Right kidney (tissue), 1 donor: ENCODE results near the gene SLFN12L.
"Not testable (repeated sequence)": the region's sequence is repeated elsewhere in the genome, so short reads cannot be mapped to it uniquely, and the experiment has no call there.

Experiments
- DNase-seq: peaks from one replicate; pipeline ENCODE4 v3.0.0-alpha.2; 2016

SLFN12L gene

DNA sequence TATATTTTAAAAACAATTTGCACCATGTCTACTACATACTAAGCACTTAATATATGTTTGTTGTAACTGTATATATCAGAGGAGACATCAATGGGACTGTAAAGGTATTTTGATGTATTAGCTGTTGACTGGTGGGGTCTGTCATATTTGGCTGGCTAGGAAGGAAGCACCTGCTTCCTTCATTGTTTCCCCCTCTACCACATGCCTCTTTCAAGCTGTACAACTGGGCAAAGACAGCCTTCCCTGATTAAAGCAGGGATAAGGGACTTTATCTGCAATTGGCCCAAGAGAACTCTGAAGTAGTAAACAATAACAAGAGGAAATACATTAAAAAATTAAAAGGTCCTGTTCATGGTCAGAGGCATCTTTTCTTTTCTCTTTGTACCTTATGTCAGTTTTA, 5.5 kb upstream of the SLFN12L start:
- no peak for DNase-seq

GRCh38 chr17:35541434-35541833, 4.0 kb upstream of the SLFN12L start:
- DNase-seq, result no peak

DNA sequence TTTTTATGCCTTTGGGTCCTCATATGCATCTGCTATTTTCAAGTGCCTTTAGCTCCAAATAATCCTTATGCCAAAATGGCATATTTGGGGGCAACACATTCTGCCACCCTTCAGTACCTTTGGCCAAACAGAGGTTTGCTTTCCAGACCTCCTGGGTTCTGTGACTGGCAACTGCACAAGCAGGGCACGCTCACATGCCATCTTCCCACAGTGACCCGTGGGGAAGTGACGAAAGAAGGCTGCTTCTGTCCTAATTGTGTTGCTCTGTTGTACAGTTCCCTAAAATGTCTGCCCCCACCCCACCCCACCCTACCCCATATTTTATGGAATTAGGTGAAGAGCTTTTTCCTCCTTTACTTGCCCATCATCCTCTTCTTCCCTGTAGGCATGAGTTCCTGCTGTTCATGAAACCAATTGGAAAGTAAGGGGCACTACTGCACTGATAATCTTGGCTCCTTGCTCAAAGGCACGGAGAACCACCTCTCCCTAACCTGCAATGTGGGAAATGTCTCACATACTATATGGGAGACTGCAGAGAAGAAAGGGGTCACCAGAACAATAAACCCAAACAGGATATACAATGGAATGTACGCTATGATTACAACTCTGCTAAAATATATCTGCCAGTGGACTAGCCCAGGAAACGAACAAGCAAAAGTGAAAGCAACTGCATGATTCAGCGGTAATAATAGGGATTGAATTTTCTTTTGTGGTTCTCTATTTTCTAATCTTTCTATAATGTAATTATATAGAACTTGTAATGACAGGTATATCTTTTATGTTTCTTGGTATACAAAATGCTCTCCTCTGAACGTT, 3.3 kb upstream of the SLFN12L start:
- no peak for DNase-seq

GRCh38 chr17:35539659-35540026, 2.2 kb upstream of the SLFN12L start:
- no peak for DNase-seq

DNA sequence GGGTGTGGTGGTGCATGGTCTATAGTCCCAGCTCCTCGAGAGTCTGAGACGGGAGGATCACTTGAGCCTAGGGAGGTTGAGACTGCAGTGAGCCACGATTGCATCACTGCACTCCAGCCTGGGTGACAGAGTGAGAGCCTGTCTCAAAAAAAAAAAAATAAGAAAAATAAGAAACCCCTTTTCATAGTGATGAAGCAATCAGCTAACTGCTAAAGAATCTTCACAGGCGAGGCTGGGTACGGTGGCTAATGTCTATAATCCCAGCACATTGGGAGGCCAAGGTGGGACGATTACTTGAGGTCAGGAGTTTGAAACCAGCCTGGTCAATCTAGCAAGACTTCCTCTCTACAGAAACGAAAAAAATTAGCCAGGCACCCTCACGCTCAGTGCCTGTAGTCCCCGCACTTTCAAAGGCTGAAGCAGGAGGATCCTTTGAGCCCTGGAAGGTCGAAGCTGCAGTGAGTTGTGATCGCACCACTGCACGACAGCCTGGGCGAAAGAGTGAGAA, 760 bp downstream of the SLFN12L start:
- DNase-seq, result no peak

DNA sequence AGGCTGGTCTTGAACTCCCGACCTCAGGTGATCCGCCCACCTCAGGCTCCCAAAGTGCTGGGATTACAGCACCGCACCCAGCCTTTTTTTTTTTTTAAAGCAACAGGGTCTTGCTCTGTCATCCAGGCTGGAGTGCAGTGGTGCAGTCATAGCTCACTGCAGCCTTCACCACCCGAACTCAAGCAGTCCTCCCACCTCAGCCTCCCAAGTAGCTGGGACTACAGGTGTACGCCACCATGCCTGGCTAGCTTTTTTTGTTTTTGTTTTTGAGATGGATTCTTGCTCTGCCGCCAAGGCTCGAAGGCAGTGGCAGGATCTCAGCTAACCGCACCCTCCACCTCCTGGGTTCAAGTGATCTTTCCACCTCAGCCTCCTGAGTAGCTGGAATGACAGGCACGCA, 2.1 kb downstream of the SLFN12L start:
- DNase-seq, result not testable (repeated sequence)

DNA sequence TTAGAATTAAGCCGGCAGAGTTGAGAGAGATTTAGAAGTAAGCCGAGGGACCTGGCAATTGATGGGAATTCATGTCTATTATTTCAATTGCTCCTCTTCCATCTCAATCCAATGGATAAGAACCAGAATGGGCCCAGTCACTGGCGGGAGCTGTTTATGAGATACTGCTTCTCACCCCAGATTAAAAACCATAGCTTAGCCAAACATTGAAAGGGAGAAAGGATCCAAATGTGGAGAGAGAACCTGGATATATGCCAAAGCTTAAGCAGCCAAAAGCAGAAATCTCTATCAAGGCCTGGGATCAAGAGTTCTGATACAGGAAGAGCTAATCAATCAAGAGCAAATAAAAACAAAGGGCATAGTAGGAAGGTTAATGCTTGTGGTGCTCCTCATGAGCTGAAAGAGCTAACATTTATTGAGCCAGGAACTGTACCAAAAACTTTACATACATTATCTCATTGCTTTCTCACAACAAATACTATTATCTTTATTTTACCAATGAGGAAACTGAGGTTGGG, 2.8 kb downstream of the SLFN12L start:
- no peak for DNase-seq

DNA sequence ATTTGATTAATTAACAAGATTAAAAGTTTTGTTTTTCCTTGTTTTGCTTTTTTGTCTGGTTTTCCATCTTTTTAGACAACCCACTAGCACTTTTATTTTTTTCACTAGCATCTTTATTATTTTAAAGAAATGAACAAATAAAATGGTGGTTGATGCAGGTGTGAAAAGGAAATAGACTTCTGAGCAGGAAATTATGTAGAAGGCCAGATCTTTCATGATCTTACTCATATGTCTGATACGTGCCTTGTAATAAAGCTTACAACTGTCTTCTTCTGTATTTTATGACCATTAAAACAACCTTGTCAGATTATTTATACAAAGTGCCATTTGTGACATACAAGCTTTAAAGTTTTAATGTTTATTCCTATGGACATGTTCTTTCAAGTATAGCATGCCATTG, 6.3 kb downstream of the SLFN12L start:
- DNase-seq, result no peak

GRCh38 chr17:35529866-35530265, 7.6 kb downstream of the SLFN12L start:
- DNase-seq, result no peak

DNA sequence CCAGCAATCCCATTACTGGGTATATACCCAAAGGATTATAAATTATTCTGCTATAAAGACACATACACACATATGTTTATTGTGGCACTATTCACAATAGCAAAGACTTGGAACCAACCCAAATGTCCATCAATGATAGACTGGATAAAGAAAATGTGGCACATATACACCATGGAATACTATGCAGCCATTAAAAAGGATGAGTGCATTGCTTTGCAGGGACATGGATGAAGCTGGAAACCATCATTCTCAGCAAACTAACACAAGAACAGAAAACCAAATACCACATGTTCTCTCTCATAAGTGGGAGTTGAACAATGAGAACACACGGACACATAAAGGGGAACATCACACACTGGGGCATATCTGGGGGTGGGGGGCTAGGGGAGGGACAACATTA, 8.2 kb downstream of the SLFN12L start:
- DNase-seq, result not testable (repeated sequence)

DNA sequence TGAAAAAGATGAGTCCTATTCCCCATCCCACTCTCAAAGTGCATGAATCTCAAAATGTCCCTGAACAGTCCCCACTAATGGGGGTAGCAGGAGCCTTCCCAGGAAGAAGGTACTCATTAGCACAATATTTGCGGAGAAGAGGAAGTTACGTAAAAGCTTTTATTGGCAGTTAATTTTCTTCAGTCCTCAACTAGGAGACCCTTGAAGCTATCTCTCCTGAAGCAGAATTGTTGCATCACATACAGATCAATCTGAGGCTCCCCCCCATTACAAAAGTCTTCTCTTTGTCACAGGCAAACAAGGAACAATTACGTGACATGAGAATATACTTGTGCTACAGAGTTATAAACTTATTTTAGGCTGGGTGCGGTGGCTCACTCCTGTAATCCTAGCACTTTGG, 14.2 kb downstream of the SLFN12L start:
- no peak for DNase-seq

GRCh38 chr17:35521654-35522256, 15.7 kb downstream of the SLFN12L start:
- DNase-seq, result not testable (repeated sequence)

DNA sequence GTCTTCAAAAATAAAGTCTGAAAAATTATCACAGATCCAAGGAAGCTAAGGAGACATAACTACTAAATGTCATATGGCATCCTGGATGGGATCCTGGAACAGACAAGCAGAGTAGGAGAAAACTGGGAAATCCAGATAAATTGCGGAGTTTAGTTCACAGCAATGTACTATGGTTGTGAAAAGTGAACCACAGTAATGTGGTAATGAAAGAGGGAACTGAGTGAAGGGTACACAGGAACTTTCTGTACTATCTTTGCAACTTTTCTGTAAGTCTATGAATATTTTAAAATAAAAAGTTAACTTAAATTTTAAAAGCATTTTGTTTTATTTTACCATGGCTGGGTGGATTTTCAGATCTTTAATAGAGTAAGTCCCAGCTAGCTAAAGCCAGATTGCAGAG, 16.3 kb downstream of the SLFN12L start:
- DNase-seq, result no peak

DNA sequence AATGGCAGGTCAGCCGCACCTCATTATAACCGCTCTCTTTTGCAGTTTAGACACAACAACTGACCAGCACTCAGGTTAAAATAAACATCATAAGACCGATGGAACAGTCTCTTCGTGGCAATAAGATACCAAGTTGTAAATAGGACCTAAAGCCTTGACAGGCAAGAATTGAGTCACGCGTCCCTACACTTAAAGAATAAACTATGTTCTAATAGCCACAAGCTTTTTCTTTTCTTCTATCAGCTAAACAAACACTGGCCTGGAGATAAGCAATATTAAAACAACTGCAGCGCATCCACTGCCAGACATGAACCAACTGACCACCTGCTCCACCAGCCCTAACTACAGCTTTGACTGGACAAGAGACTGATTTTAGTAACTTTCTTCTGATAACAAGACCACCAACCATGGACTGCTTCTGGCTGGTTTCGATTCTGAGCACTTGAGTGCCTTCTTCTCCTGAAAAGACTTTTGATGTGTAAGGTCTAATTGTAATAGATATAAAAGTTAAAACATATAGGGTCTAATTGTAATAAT, 17.5 kb downstream of the SLFN12L start:
- no peak for DNase-seq

GRCh38 chr17:35519439-35519838, 18.0 kb downstream of the SLFN12L start:
- DNase-seq, result no peak

GRCh38 chr17:35518431-35518830, 19.0 kb downstream of the SLFN12L start:
- DNase-seq, result not testable (repeated sequence)

DNA sequence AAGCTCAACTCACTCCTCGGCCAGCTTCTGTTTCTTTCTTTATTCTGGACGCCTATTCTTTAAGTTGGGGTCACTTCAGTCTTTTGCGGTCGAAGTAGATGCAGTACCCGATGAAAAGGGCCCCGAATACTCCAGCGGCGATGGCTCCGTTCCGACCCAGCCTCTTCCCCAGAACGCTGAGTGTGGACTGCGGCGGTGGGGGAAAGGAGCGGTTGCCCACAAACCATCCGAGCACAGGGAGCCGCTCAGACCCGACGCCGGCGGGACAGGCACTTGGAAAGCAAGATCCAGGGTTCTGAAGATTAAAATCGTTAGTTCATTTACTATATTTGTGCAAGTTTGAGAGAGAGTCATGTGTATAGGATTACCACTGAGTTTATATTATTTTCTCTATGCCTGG, 22.5 kb downstream of the SLFN12L start:
- DNase-seq, result no peak

- DNase-seq, result no peak
Observed at GRCh38 chr17:35514564-35514963, 22.9 kb downstream of the SLFN12L start.

GRCh38 chr17:35510052-35510451, 27.4 kb downstream of the SLFN12L start:
- DNase-seq, result no peak

DNA sequence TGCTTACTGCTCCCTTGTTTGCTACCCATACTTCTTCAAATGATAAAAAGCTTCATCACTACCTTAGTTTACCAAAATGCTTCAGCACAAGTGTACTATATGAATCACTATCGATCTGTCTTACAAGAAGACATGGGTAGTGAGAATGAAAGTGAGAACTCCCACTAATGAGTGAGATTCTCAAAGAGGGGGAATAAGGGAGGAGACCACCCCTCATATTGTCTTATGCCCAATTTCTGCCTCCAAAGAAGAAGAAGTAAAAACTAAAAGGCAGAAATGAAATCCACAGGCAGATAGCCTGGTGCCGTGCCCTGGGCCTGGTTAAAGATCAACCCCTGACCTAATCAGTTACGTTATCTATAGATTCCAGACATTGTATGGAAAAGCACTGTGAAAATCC, 29.8 kb downstream of the SLFN12L start:
- DNase-seq, result not testable (repeated sequence)

DNA sequence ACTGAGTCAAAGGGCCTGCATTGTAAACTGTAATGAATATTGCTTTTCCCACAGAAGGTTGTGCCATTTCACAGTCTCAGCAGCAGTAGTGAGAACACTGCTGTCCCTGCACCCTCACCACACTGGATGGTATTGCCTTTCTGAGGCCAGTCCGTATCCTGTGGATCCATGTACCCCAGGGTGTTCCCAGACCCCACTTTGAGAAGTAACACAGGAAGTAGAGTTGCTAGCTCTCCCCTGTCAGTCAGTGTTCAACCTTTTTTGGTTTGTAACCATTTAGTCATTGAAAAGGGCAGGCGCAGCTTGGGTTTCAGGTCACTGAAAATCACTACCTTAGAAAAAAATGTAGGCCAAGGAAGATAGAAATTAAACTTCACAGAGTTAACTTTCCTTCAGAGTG, 37.9 kb downstream of the SLFN12L start:
- DNase-seq, result no peak

DNA sequence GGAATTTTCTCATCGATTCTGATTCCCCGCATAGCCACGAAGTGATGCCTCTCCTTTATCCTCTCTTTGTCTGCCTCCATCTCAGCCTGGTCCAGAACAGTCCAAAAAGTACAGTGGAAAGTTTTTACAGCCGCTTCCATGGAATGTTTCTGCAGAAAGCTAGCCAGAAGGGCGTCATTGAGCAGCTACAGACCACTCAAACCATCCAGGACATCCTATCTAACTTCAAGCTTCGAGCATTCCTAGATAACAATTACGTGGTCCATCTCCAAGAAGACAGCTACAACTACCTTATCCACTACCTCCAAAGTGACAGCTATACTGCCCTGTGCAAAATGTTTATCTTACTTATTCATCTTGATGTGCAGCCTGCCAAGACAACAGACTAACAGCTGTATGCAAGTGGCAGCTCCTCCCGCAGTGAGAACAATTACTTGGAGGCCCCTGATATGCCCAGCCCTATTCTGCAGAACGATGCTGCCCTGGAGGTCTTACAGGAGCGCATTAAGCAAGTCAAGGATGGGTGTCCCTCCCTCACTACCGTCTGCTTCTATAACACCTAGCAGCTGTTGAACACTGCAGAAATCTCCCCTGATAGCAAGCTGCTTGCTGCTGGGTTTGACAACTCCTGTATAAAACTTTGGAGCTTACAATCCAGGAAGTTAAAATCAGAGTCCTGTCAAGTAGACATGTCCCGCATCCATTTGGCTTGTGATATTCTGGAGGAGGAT, 38.9 kb downstream of the SLFN12L start:
- no peak for DNase-seq
